HepG2 (cell line): ENCODE results near the gene THRSP. TPM values are rescaled to one million over a fixed set of nuclear protein-coding genes. Genes with fewer than 3 reads are reported as not detected.

Experiments
- ATF7 ChIP-seq, 2 experiments: fragments of 450-650 bp in 1 of 2; sonication (generic) in 1 of 2; formaldehyde crosslinking in 1 of 2; IDR thresholded peaks; 2 replicates each; pipeline versions ENCODE4 v1.4.0 to v1.6.1; 2016 to 2020; ENCODE audit warnings: antibody characterized with exemption in 1 of 2, mild to moderate bottlenecking in 1 of 2, missing genetic modification reagents in 1 of 2
- CEBPB ChIP-seq: IDR thresholded peaks from 2 replicates; pipeline ENCODE4 v1.6.1; 2011; ENCODE audit warnings: low read depth, low read length, improper control_type of control experiment, borderline replicate concordance
- CEBPG ChIP-seq: IDR thresholded peaks from 2 replicates; pipeline ENCODE4 v1.6.1; 2016
- EP300 ChIP-seq, 3 experiments: sonication (generic) in 1 of 3; formaldehyde crosslinking in 1 of 3; IDR thresholded peaks; 2 replicates each; pipeline versions ENCODE4 v1.5.1 to v1.6.1; 2011 to 2020; ENCODE audit warnings: low read depth in 2 of 3, low read length in 2 of 3, borderline replicate concordance in 1 of 3, improper control_type of control experiment in 1 of 3, mild to moderate bottlenecking in 1 of 3, missing genetic modification reagents in 1 of 3, moderate library complexity in 1 of 3
- FOSL1 ChIP-seq: sonication (generic); formaldehyde crosslinking; IDR thresholded peaks from 2 replicates; pipeline ENCODE4 v1.9.0; 2021; ENCODE audit warnings: missing genetic modification reagents, borderline replicate concordance
- GATAD2A ChIP-seq: IDR thresholded peaks from 2 replicates; pipeline ENCODE4 v1.6.1; 2016
- GZF1 ChIP-seq: sonication (generic); formaldehyde crosslinking; IDR thresholded peaks from 2 replicates; pipeline ENCODE4 v1.5.1; 2020; ENCODE audit warnings: mild to moderate bottlenecking, missing genetic modification reagents
- HDAC2 ChIP-seq: sonication (generic); formaldehyde crosslinking; IDR thresholded peaks from 2 replicates; pipeline ENCODE4 v1.4.0; 2020; ENCODE audit warnings: missing genetic modification reagents
- KDM1A ChIP-seq: IDR thresholded peaks from 2 replicates; pipeline ENCODE4 v1.6.1; 2016; ENCODE audit warnings: missing compliant biosample characterization
- MBD4 ChIP-seq: IDR thresholded peaks from 2 replicates; pipeline ENCODE4 v1.6.1; 2012; ENCODE audit warnings: low read length, inconsistent platforms, borderline replicate concordance
- RAD21 ChIP-seq: fragments of 450-650 bp; formaldehyde crosslinking; IDR thresholded peaks from 2 replicates; pipeline ENCODE4 v1.5.0; 2020; ENCODE audit warnings: mild to moderate bottlenecking
- SOX6 ChIP-seq, 2 experiments: fragments of 450-650 bp in 1 of 2; sonication (generic) in 1 of 2; formaldehyde crosslinking in 1 of 2; IDR thresholded peaks; 2 replicates each; pipeline versions ENCODE4 v1.4.0 to v1.6.1; 2017 to 2020; ENCODE audit warnings: antibody characterized with exemption in 1 of 2, mild to moderate bottlenecking in 1 of 2, missing genetic modification reagents in 1 of 2
- TEAD3 ChIP-seq: optimal IDR thresholded peaks from 2 replicates; pipeline ENCODE3; 2016; ENCODE audit warnings: borderline replicate concordance
- THAP11 ChIP-seq: IDR thresholded peaks from 2 replicates; pipeline ENCODE4 v1.6.1; 2016; ENCODE audit warnings: missing biosample characterization, missing genetic modification reagents
- ZNF33A ChIP-seq: sonication (generic); formaldehyde crosslinking; IDR thresholded peaks from 2 replicates; pipeline ENCODE4 v1.5.1; 2020; ENCODE audit warnings: missing genetic modification reagents, mild to moderate bottlenecking, moderate library complexity, borderline replicate concordance
- ZNF614 ChIP-seq: IDR thresholded peaks from 2 replicates; pipeline ENCODE4 v1.6.1; 2018; ENCODE audit warnings: missing biosample characterization, missing genetic modification reagents, inconsistent platforms, borderline replicate concordance
- ZNF644 ChIP-seq: IDR thresholded peaks from 2 replicates; pipeline ENCODE4 v1.6.1; 2016; ENCODE audit warnings: low read depth
- polyA plus RNA-seq, 8 experiments: library from polyadenylated mRNA; depleted of rRNA in 3 of 8; stranded (reverse) in 7 of 8; unstranded in 1 of 8; fragments of >200 nt; fragmentation: Illumina TruSeq in 4 of 8; extraction: Trizol in 4 of 8; gene quantifications; 2 replicates each; pipeline versions ENCODE4 v1.2.1 to v1.2.3, GENCODE V29; 2011 to 2016; ENCODE audit warnings: low read depth in 4 of 8, missing spikeins in 1 of 8, mixed read lengths in 1 of 8; ENCODE audit not compliant: insufficient read depth in 1 of 8
- total RNA-seq, 5 experiments: library from RNA; depleted of rRNA; stranded (reverse); fragments of >200 nt; fragmentation: Illumina TruSeq; extraction: Trizol; gene quantifications; 2 replicates each; pipeline ENCODE4 v1.2.3, GENCODE V29; 2016; ENCODE audit warnings: low read depth in 1 of 5
- TF ChIP-seq, protein P1 (sequence below), 2 experiments: fragments of 450-650 bp in 1 of 2; sonication (generic) in 1 of 2; formaldehyde crosslinking; IDR thresholded peaks; 2 replicates each; pipeline versions ENCODE4 v1.5.0 to v1.8.0; 2020 to 2022; ENCODE audit warnings: mild to moderate bottlenecking in 1 of 2, missing genetic modification reagents in 1 of 2
- TF ChIP-seq, protein P2 (sequence below): IDR thresholded peaks from 2 replicates; pipeline ENCODE4 v1.4.0; 2020; ENCODE audit warnings: mild to moderate bottlenecking, missing genetic modification reagents
- TF ChIP-seq, protein P3 (sequence below): sonication (generic); formaldehyde crosslinking; IDR thresholded peaks from 2 replicates; pipeline ENCODE4 v1.4.0; 2020; ENCODE audit warnings: missing genetic modification reagents

THRSP gene
- total and polyA plus RNA-seq, 2 of the 13 experiments (the other 11 are each of a cell fraction or from before 2014, with no cell fraction given), result 0.13 to 0.58 TPM

DNA sequence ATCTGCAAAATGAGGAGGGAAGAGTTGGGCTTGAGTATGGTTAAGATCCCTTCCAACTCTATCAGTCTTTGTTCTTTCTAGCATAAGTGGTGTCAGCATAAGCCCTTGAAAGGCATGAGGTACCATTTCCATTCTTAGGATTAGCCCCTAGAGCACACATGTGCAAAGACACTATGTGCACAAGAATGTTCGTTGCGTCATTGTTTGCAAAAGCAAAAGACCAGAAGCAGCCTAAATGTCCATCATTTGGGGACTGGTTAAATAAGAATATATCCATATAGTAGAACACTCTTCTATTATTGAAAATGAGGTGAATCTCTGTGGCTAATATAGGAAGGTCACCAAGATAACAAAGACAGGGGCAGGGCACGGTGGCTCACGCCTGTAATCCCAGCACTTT is 30.6 kb upstream of the THRSP start (continued):
- TF ChIP-seq GZF1 (CRISPR knock-in tag) (no peak), HDAC2 (CRISPR knock-in tag) (peak; percentile 23; the same call in 1 of the 2 replicates), THAP11 (CRISPR knock-in tag) (0 out of 2 replicates have a peak, but pooled peaks have one; percentile 16), EP300 (IDR thresholded peaks at IDR 0.05; ENCODE audit: low read depth in 2 of 2, low read length in 2 of 2) (0 out of 4 replicates have a peak, but pooled peaks of 1 of the 2 experiments have one; percentile 22), EP300 (CRISPR knock-in tag; IDR thresholded peaks at IDR 0.05; ENCODE audit: borderline replicate concordance) (no peak), ZNF644 (CRISPR knock-in tag) (peak; percentile 83), ZNF33A (CRISPR knock-in tag) (no peak), MBD4 (no peak), RAD21 (CRISPR knock-in tag) (no peak), CEBPB (peak; percentile 87), KDM1A (0 out of 2 replicates have a peak, but pooled peaks have one; percentile 45), TEAD3 (peak; percentile 79), SOX6 (IDR thresholded peaks at IDR 0.05) (no peak), SOX6 (CRISPR knock-in tag; IDR thresholded peaks at IDR 0.05) (peak; percentile 46), CEBPG (CRISPR knock-in tag) (peak; percentile 91), ATF7 (IDR thresholded peaks at IDR 0.05) (peak; percentile 36; the same call in 1 of the 2 replicates), ATF7 (CRISPR knock-in tag; IDR thresholded peaks at IDR 0.05) (no peak), GATAD2A (CRISPR knock-in tag) (peak; percentile 80), FOSL1 (CRISPR knock-in tag) (no peak), ZNF614 (CRISPR knock-in tag) (0 out of 2 replicates have a peak, but pooled peaks have one; percentile 51)
- TF ChIP-seq, protein P1, sequence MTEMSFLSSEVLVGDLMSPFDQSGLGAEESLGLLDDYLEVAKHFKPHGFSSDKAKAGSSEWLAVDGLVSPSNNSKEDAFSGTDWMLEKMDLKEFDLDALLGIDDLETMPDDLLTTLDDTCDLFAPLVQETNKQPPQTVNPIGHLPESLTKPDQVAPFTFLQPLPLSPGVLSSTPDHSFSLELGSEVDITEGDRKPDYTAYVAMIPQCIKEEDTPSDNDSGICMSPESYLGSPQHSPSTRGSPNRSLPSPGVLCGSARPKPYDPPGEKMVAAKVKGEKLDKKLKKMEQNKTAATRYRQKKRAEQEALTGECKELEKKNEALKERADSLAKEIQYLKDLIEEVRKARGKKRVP (CRISPR knock-in tag; IDR thresholded peaks at IDR 0.05), result peak in 1 of 2 experiments; percentile 94; a peak in 2 of 4 replicates
- TF ChIP-seq, protein P2, sequence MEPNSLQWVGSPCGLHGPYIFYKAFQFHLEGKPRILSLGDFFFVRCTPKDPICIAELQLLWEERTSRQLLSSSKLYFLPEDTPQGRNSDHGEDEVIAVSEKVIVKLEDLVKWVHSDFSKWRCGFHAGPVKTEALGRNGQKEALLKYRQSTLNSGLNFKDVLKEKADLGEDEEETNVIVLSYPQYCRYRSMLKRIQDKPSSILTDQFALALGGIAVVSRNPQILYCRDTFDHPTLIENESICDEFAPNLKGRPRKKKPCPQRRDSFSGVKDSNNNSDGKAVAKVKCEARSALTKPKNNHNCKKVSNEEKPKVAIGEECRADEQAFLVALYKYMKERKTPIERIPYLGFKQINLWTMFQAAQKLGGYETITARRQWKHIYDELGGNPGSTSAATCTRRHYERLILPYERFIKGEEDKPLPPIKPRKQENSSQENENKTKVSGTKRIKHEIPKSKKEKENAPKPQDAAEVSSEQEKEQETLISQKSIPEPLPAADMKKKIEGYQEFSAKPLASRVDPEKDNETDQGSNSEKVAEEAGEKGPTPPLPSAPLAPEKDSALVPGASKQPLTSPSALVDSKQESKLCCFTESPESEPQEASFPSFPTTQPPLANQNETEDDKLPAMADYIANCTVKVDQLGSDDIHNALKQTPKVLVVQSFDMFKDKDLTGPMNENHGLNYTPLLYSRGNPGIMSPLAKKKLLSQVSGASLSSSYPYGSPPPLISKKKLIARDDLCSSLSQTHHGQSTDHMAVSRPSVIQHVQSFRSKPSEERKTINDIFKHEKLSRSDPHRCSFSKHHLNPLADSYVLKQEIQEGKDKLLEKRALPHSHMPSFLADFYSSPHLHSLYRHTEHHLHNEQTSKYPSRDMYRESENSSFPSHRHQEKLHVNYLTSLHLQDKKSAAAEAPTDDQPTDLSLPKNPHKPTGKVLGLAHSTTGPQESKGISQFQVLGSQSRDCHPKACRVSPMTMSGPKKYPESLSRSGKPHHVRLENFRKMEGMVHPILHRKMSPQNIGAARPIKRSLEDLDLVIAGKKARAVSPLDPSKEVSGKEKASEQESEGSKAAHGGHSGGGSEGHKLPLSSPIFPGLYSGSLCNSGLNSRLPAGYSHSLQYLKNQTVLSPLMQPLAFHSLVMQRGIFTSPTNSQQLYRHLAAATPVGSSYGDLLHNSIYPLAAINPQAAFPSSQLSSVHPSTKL (CRISPR knock-in tag), result peak; percentile 49; the same call in 1 of the 2 replicates
- TF ChIP-seq, protein P3, sequence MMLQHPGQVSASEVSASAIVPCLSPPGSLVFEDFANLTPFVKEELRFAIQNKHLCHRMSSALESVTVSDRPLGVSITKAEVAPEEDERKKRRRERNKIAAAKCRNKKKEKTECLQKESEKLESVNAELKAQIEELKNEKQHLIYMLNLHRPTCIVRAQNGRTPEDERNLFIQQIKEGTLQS (CRISPR knock-in tag), result peak; percentile 71; the same call in 1 of the 2 replicates
- TF ChIP-seq, all 625 proteins: peak for 24
